Central memory CD8-positive, alpha-beta T cell (primary cell): ENCODE results near the gene SERPINE2.

Experiments
- ATAC-seq: fragments of 150-1000 bp; cut with Tn5 transposase; replicated peaks from 2 replicates; pipeline ENCODE4 v1.10.0; 2022; ENCODE audit warnings: mild to moderate bottlenecking, moderate FRiP score, moderate number of reproducible peaks; ENCODE audit not compliant: poor library complexity, severe bottlenecking; ENCODE audit errors: extremely low read depth
- DNase-seq, 2 donors: peaks; one replicate each; pipeline ENCODE4 v3.0.0; 2021; ENCODE audit warnings: low spot score in 2 of 2
- H3K27ac Mint-ChIP-seq: one replicate; pipeline ENCODE4 v1.8.0; 2022; ENCODE audit warnings: low read depth, mild to moderate bottlenecking, moderate library complexity, mixed read lengths
- H3K27me3 Mint-ChIP-seq: one replicate; pipeline ENCODE4 v1.8.0; 2022; ENCODE audit warnings: mixed read lengths
- H3K36me3 Mint-ChIP-seq: one replicate; pipeline ENCODE4 v1.8.0; 2022; ENCODE audit warnings: mild to moderate bottlenecking, moderate library complexity, mixed read lengths; ENCODE audit not compliant: insufficient read depth
- H3K4me1 Mint-ChIP-seq: one replicate; pipeline ENCODE4 v1.8.0; 2022; ENCODE audit warnings: mixed read lengths
- H3K4me3 Mint-ChIP-seq: one replicate; pipeline ENCODE4 v1.8.0; 2022; ENCODE audit warnings: mild to moderate bottlenecking, moderate library complexity, mixed read lengths
- H3K9me3 Mint-ChIP-seq: one replicate; pipeline ENCODE4 v1.8.0; 2022; ENCODE audit warnings: mixed read lengths

SERPINE2 gene

GRCh38 chr2:224038830-224039079 lies 331 bp downstream of the SERPINE2 start:
- Mint-ChIP-seq H3K36me3 (no peaks in the 10 kb centered on the region), H3K4me3 (peak overlapping the region; percentile 75), H3K4me1 (peaks cover 9% of the 10 kb centered on the region), H3K27me3 (peaks cover 86% of the 10 kb centered on the region), H3K9me3 (no peaks in the 10 kb centered on the region), H3K27ac (no peak overlapping the region)
- DNase-seq (no peak), ATAC-seq (peak; percentile 17)

- DNase-seq (no peak), ATAC-seq (peak; percentile 59)
- Mint-ChIP-seq H3K4me3 (peak overlapping the region; percentile 75), H3K27ac (no peak overlapping the region), H3K36me3 (no peaks in the 10 kb centered on the region), H3K9me3 (no peaks in the 10 kb centered on the region), H3K4me1 (peaks cover 9% of the 10 kb centered on the region), H3K27me3 (peaks cover 86% of the 10 kb centered on the region)
Observed at GRCh38 chr2:224038049-224038829, 847 bp downstream of the SERPINE2 start.

- ATAC-seq (no peak), DNase-seq (no peak)
- H3K27ac Mint-ChIP-seq: no peak overlapping the region
- no peaks in the 10 kb centered on the region for H3K36me3 Mint-ChIP-seq
- no peaks in the 10 kb centered on the region for H3K9me3 Mint-ChIP-seq
- H3K4me1 Mint-ChIP-seq: peaks cover 9% of the 10 kb centered on the region
- no peak overlapping the region for H3K4me3 Mint-ChIP-seq
- H3K27me3 Mint-ChIP-seq: peaks cover 76% of the 10 kb centered on the region
Observed at GRCh38 chr2:224036731-224037361, 2.2 kb downstream of the SERPINE2 start.

GRCh38 chr2:224034017-224034416 lies 5.1 kb downstream of the SERPINE2 start:
- Mint-ChIP-seq H3K27me3 (peaks cover 59% of the 10 kb centered on the region), H3K36me3 (no peaks in the 10 kb centered on the region), H3K27ac (no peak overlapping the region), H3K9me3 (no peaks in the 10 kb centered on the region), H3K4me3 (no peak overlapping the region), H3K4me1 (peaks cover 9% of the 10 kb centered on the region)
- ATAC-seq (no peak), DNase-seq (no peak)

GRCh38 chr2:224033601-224034000 lies 5.5 kb downstream of the SERPINE2 start:
- ATAC-seq: no peak
- Mint-ChIP-seq H3K4me1 (peaks cover 8% of the 10 kb centered on the region), H3K27ac (no peak overlapping the region)

GRCh38 chr2:224032283-224032682 lies 6.8 kb downstream of the SERPINE2 start:
- Mint-ChIP-seq H3K27ac (no peak overlapping the region), H3K36me3 (no peaks in the 10 kb centered on the region), H3K9me3 (no peaks in the 10 kb centered on the region), H3K27me3 (peaks cover 44% of the 10 kb centered on the region), H3K4me3 (no peak overlapping the region), H3K4me1 (no peaks in the 10 kb centered on the region)
- ATAC-seq (no peak), DNase-seq (no peak)

More at GRCh38 chr2:224033601-224034000, 5.5 kb downstream of the SERPINE2 start:
- Mint-ChIP-seq H3K9me3 (no peaks in the 10 kb centered on the region), H3K36me3 (no peaks in the 10 kb centered on the region), H3K4me3 (no peak overlapping the region), H3K27me3 (peaks cover 57% of the 10 kb centered on the region)
- DNase-seq: no peak

GRCh38 chr2:224031358-224031970 lies 7.6 kb downstream of the SERPINE2 start:
- Mint-ChIP-seq H3K4me1 (peaks cover 4% of the 10 kb centered on the region), H3K27me3 (peaks cover 36% of the 10 kb centered on the region), H3K36me3 (no peaks in the 10 kb centered on the region), H3K9me3 (no peaks in the 10 kb centered on the region), H3K4me3 (no peak overlapping the region), H3K27ac (no peak overlapping the region)
- ATAC-seq (no peak), DNase-seq (no peak)

- no peak overlapping the region for H3K27ac Mint-ChIP-seq
- no peaks in the 10 kb centered on the region for H3K9me3 Mint-ChIP-seq
- H3K4me3 Mint-ChIP-seq: no peak overlapping the region
- H3K27me3 Mint-ChIP-seq: peaks cover 29% of the 10 kb centered on the region
- peaks cover 11% of the 10 kb centered on the region for H3K4me1 Mint-ChIP-seq
- no peak for DNase-seq
- no peak for ATAC-seq
- no peaks in the 10 kb centered on the region for H3K36me3 Mint-ChIP-seq
Observed at GRCh38 chr2:224030786-224031185, 8.3 kb downstream of the SERPINE2 start.

- DNase-seq (no peak), ATAC-seq (no peak)
- no peaks in the 10 kb centered on the region for H3K9me3 Mint-ChIP-seq
- peaks cover 20% of the 10 kb centered on the region for H3K27me3 Mint-ChIP-seq
- no peak overlapping the region for H3K27ac Mint-ChIP-seq
- no peak overlapping the region for H3K4me3 Mint-ChIP-seq
- no peaks in the 10 kb centered on the region for H3K36me3 Mint-ChIP-seq
- H3K4me1 Mint-ChIP-seq: peaks cover 18% of the 10 kb centered on the region
Observed at GRCh38 chr2:224029876-224030275, 9.2 kb downstream of the SERPINE2 start.

- no peak for ATAC-seq
- H3K27me3 Mint-ChIP-seq: peaks cover under 1% of the 10 kb centered on the region
- peak overlapping the region; percentile 6 for H3K27ac Mint-ChIP-seq
- H3K4me3 Mint-ChIP-seq: no peak overlapping the region
- no peaks in the 10 kb centered on the region for H3K9me3 Mint-ChIP-seq
- H3K4me1 Mint-ChIP-seq: peaks cover 23% of the 10 kb centered on the region
- H3K36me3 Mint-ChIP-seq: no peaks in the 10 kb centered on the region
- DNase-seq: no peak
Observed at GRCh38 chr2:224027931-224028330, 11.2 kb downstream of the SERPINE2 start.

- no peak overlapping the region for H3K4me3 Mint-ChIP-seq
- DNase-seq (no peak), ATAC-seq (no peak)
- H3K4me1 Mint-ChIP-seq: peaks cover 23% of the 10 kb centered on the region
- H3K9me3 Mint-ChIP-seq: no peaks in the 10 kb centered on the region
- H3K27ac Mint-ChIP-seq: peak overlapping the region; percentile 6
- H3K27me3 Mint-ChIP-seq: no peaks in the 10 kb centered on the region
- H3K36me3 Mint-ChIP-seq: no peaks in the 10 kb centered on the region
Observed at GRCh38 chr2:224027070-224027469, 12.0 kb downstream of the SERPINE2 start.

GRCh38 chr2:224025874-224026273 lies 13.2 kb downstream of the SERPINE2 start:
- peak in 1 of 2 donors; percentile 34 for DNase-seq
- ATAC-seq: peak; percentile 89
- H3K4me3 Mint-ChIP-seq: peak overlapping the region; percentile 12
- H3K36me3 Mint-ChIP-seq: no peaks in the 10 kb centered on the region
- H3K27me3 Mint-ChIP-seq: no peaks in the 10 kb centered on the region
- H3K4me1 Mint-ChIP-seq: peaks cover 23% of the 10 kb centered on the region
- peak overlapping the region; percentile 54 for H3K27ac Mint-ChIP-seq
- no peaks in the 10 kb centered on the region for H3K9me3 Mint-ChIP-seq

GRCh38 chr2:224024270-224024669 lies 14.8 kb downstream of the SERPINE2 start:
- no peak for ATAC-seq
- no peak overlapping the region for H3K4me3 Mint-ChIP-seq
- H3K27me3 Mint-ChIP-seq: no peaks in the 10 kb centered on the region
- no peaks in the 10 kb centered on the region for H3K9me3 Mint-ChIP-seq
- no peaks in the 10 kb centered on the region for H3K36me3 Mint-ChIP-seq
- H3K4me1 Mint-ChIP-seq: peaks cover 23% of the 10 kb centered on the region
- no peak for DNase-seq
- H3K27ac Mint-ChIP-seq: no peak overlapping the region
